ENCODE data around the gene PMF1.
"Not testable (repeated sequence)": the region's sequence is repeated elsewhere in the genome, so short reads cannot be mapped to it uniquely, and the experiment has no call there.

The PMF1 gene

DNA sequence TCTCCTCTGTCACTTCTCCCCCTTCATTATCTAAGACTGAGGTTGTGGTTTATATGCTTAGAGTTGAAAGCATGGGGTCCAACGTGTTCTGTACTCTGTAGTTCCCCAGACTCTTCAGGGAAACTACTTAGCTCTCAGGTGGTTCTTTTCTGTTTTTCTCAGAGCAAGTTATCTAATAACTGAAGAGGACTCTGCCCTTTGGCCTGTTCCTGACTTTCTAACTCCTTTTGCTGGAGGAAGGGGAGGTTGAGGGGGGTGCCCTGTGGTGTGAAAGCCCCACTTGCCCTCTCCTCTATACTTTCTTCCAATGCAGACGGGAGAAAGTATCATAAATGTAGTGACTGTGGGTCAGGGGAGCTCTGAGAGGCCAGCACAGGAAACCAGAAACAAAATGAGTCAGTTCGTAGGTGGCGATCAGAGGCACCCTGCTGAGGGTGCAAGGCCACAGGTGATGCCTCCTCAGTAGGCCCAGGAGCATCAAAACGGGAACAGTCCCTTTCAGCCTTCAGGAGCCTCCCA, 13.9 kb upstream of the PMF1 start:
- DNase-seq = peak in 1 of 2 donors; percentile 33

GRCh38 chr1:156200044-156200443, 12.8 kb upstream of the PMF1 start:
- no peak for DNase-seq

GRCh38 chr1:156203331-156203730, 9.5 kb upstream of the PMF1 start:
- no peak for DNase-seq

DNA sequence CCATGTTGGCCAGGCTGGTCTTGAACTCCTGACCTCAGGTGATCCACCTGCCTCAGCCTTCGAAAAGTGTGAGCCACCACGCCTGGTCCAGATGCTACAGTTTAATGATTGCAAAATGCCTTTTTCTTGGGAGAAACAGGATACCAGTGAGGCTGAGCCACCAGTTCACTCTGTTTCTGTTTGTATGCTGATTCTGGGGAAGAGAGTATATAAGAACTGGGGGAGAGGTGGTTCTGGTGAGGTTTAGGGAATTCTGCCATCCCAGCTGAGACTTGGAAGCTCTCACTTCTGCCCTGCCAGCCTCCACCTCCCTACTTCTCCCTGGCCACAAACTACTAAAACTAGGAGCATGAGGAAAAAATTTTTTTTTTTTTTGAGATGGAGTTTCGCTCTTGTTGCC, 8.1 kb upstream of the PMF1 start:
- no peak for DNase-seq

DNA sequence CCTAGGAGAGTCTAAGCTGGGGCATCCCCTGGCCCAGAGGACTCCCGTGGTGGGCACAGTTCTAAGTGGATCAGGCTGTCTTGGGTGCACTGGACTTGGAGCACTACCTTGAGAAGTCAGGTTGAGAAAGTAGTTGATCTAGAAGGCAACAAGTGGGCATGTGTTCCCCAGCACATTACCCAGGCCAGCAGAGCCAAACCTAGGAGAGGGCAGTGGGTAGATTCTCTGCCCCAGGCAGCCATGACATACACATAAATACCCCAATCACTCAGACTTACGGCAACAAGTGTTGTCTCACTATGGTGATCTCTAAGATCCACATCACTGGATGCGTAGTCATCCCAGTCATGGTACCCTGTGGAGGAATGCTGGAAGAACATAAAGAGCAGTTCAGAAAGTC, 1.6 kb upstream of the PMF1 start:
- no peak for DNase-seq

GRCh38 chr1:156212130-156212529, 677 bp upstream of the PMF1 start:
- no peak for DNase-seq

DNA sequence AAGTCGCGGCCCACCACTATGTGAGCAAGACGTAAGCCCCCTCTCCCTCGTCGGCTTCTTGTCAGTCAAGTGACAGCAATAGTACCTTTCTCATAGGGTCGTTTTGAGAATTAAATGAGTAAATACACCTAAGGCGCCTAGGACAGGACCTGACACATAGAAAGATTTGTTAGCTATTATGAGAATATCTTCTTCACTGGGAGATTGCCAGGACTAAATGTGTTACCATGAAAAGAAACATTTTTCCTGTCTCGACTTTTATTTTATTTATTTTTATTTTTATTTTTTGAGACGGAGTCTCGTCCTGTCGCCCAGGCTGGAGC, 798 bp downstream of the PMF1 start:
- no peak for DNase-seq

DNA sequence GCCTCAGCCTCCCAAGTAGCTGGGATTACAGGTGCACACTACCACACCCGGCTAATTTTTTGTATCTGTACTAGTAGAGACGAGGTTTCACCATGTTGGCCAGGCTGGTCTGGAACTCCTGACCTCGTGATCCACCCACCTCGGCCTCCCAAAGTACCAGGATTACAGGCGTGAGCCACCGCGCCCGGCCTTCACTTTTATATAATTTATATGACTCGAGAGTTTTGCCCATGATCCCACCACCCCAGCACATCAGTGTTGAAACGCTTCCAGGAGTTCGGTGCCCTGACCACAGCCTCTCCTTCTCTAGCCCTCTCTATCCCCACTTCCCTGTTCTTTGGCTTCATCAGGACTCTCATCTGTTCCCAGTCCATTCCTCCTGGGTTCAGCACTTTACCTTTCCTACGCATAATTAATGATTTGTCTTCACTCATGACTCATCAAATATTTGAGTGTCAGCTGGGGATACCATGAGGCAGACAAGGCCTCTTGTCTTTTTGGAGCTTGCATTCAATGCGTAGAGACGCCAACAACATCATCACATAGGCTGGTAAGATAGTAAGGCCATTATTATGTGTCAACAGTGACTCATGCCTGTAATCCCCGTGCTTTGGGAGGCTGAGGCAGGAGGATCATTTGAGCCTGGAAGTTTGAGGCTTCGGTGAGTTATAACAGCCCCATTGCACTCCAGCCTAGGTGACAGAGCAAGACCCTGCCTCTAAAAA, 1.4 kb downstream of the PMF1 start:
- no peak for DNase-seq

GRCh38 chr1:156216361-156217086, 3.7 kb downstream of the PMF1 start:
- DNase-seq = not testable (repeated sequence)

DNA sequence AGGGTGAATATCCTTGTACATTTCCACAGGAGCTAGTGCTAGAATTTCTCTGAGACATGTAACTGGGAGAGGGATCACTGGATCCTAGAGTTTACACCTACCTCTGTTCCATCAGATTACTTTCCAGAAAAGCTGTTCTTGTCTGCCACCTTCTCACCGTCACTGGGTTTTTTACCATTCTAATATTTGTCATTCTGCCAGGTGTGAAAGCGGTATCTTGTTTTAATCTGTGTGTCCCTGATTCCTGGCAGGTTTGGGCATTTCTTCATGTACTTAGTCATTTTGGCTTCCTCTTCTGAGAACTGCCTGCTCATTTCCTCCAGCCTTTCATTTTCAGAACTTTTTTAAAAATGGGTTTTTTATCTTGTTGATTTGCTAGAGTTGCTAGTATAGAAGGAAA, 5.1 kb downstream of the PMF1 start:
- peak in 1 of 2 donors; percentile 54 for DNase-seq

DNA sequence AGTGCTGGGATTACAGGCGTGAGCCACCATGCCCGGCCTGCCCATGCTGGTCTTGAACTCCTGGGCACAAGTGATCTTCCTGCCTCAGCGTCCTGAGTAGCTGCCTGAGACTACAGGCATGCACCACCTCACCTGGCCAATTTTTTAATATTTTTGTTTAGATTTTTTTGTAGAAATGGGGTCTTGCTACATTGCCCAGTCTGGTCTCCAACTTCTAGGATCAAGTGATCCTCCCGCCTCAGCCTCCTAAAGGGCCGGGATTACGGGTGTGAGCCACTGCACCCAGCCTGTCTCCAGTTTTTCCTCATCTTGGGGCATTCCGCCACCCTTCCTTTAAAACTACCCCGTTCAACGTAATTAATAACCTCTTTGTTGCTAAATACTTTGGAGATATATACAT, 7.4 kb downstream of the PMF1 start:
- DNase-seq = no peak

DNA sequence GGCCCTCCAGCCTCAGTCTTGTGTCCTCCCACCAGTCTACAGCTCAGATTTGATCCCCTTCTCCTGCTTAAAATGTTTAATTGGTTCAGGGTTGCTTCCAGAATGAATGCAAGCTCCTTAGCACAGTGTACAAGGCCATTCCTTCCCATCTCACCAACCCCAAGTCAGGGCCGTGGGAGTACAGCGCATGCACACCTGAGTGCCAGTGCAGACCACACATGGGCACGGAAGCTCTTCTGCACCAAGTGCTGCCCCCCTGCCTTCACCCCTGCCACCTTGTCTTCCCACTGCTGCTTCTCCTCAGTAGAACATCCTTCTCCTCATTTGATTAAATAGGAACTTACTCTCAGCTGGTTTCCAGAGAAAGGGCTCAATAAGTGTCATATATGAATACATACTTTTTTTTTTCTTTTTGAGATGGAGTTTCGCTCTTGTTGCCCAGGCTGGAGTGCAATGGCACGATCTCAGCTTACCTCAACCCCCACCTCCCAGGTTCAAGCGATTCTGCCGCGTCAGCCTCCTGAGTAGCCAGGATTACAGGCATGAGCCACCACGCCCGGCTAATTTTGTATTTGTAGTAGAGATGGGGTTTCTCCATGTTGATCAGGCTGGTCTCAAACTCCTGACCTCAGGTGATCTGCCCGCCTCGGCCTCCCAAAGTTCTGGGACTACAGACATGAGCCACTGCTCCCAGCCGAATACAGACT, 9.3 kb downstream of the PMF1 start:
- no peak for DNase-seq

GRCh38 chr1:156225677-156226014, 12.8 kb downstream of the PMF1 start:
- DNase-seq = no peak

DNA sequence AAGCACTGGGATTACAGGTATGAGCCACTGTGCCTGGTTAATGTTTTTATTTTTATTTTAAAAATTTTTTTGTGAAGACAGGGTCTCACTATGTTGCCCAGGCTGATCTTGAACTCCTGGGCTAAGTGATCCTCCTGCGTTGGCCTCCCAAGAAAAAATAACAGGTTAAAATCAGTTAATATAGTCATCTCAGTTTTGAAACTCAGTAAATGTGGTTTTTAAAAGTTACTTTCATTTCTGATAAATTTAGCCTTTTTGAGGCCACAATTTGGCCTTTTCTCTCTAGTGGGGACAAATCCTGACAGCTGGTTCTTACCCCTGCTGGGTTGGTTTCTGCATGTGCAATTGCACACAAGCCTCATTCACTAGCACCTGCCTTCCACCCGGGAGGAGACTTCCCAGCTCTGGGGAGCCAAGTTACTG, 13.3 kb downstream of the PMF1 start:
- no peak for DNase-seq

GRCh38 chr1:156226782-156227181, 14.0 kb downstream of the PMF1 start:
- no peak for DNase-seq

DNA sequence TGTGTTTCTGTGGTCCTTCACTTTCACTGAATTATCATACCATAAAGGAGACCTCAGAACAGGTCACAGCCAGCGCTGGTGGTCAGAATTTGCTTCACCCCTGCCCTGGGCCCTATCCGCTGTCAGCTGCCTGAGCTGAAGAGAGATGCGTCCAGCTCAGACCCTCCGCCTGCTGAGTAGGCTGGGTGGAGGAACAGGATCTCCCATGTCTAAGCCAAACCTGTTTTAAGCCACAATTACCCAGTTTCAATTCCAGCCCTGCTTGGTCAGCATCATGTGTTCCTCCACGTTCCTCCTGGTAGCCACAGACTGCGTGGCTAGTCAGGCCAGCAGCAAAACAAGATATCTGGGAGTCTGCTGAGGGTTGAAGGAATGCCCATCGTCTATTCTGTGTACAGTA, 15.7 kb downstream of the PMF1 start:
- DNase-seq = no peak

DNA sequence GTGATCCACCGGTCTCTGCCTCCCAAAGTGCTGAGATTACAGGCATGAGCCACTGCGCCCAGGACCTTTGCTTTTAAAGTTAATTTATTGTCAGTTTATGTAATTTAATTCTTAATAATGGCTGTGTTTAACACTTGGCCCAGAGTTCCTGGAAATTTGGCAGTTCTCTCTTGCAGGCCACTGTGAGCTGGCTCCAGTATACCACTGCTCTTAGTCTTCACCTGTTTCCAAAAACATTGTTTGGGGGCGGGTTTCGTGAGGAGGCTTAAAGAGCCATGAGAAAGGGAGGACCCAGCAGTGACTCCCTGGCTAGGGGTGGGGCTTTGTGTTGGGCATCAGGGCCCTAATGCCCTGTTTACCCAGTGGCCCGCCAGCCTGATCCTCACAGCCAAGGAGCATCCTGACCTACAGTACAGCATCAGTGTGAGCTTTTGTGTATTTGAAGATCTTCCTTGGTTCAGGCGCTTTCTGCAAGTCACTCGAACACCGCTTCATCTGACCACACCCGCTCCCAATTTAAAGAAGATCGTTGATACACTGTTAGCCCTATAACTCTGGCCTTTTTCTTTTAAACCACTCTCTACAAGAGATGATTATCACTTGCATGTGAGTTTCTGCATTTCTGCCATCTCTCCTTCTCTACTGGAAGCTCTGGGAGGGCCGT, 17.1 kb downstream of the PMF1 start:
- no peak for DNase-seq

GRCh38 chr1:156230473-156230837, 17.6 kb downstream of the PMF1 start:
- no peak for DNase-seq

DNA sequence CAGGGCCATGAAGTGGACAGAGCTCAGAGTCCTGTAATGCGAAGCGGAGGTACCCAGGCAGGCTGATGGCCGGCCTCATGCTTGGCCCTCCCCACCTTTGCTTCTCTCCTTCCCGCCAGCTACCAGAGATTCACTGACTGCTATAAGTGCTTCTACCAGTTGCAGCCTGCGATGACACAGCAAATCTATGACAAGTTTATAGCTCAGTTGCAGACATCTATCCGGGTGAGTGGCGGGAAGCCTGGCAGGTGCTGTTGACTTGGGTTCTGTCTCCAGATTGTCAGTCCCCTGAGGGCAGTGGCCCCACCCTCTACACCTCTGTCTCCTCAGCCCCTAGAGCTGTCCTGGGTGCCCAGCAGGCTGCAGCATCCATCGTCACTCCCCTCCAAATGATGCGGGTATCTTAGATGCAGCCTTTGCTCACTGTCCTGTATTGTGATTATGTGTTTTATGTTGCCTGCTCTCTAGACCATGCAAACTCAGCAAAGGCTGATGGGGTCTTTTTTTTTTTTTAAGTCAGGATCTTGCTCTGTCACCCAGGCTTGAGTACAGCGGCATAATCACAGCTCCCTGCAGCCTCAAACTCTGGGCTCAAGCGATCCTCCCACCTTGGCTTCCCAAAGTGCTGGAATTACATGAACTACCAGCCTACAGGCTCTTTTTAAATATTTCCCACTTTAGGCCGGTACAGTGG, 19.5 kb downstream of the PMF1 start:
- DNase-seq = no peak

- DNase-seq = no peak
Observed at GRCh38 chr1:156233426-156234127, 20.8 kb downstream of the PMF1 start.

DNA sequence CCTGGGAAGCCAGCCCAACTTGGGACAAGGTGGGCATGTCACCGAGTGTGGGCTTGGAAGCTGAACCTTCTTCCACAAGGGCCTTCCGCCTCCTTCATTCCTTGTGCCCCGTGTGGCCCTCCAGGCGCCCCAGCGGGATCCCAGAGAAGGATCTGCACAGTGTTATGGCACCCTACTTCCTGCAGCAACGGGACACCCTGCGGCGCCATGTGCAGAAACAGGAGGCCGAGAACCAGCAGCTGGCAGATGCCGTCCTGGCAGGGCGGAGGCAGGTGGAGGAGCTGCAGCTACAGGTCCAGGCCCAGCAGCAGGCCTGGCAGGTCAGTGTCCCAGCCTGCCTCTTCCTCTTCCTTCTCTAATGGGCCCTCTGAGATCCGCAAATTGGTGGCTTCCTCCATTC, 23.4 kb downstream of the PMF1 start:
- DNase-seq = no peak

DNA sequence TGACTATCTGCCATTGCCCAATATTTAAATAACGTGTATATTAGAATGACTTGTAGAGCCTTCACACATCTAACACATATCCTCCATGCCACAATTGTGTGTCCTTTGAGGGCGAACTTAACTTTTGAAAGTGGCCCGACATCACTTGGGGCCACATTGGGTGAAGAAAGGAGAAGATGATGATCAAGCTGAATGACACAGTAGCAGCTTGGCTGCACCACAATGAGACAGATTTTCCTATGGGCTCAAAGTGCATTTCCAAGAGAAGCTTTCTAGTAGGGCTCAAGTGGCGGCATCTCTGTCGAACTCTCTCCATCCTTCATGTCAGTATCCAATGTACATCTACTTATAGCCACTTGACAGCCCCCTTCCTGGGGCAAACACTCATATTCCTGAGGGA, 25.4 kb downstream of the PMF1 start:
- no peak for DNase-seq
